NB4 (cell line): Measurements from ENCODE around the gene ZNF805.
A peak's percentile ranks its signal among the peaks of the same experiment; 100 is the strongest.

Experiments
- DNase-seq: peaks from one replicate; pipeline ENCODE4 v3.0.0; 2010; ENCODE audit warnings: low read depth
- H3K4me3 ChIP-seq: one replicate; pipeline ENCODE4 v1.5.1; 2011; ENCODE audit warnings: mild to moderate bottlenecking, low read depth, low read length, moderate library complexity
- MYC ChIP-seq: IDR thresholded peaks from 2 replicates; pipeline ENCODE4 v1.6.1; 2011; ENCODE audit warnings: low read depth, low read length
- POLR2A ChIP-seq: IDR thresholded peaks from 2 replicates; pipeline ENCODE4 v1.6.1; 2011; ENCODE audit warnings: mild to moderate bottlenecking; ENCODE audit not compliant: insufficient read length; ENCODE audit errors: extremely low read depth
- TF ChIP-seq, protein P1 (sequence below): IDR thresholded peaks from 2 replicates; pipeline ENCODE4 v1.6.1; 2011; ENCODE audit warnings: low read depth, low read length
- TF ChIP-seq, protein P2 (sequence below): IDR thresholded peaks from one replicate; pipeline ENCODE4 v1.5.1; 2012; ENCODE audit warnings: low read depth, low read length

ZNF805 gene

DNA sequence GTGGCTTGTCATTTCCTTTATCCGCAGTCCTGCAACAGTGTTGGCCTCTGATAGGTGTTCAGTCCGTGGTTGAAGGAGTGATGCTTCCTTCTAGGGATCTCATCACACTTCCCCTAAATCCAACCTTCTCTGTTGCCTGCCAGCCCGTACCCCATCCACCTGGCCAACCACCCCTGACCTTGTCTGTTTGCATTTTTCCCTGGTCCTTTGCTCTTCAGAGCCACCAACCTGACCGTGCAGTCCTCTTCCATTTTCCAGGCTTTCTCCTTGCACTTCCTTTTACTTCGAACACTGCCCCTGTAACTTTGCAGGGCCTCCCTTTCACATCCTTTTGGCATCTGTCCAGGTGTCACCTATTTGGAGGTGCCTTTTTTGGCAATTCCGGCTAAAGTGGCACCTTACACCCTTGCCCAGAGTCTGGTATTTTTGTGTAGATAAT is 40.5 kb downstream of the ZNF805 start:
- TF ChIP-seq, protein P1, sequence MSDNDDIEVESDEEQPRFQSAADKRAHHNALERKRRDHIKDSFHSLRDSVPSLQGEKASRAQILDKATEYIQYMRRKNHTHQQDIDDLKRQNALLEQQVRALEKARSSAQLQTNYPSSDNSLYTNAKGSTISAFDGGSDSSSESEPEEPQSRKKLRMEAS = no peak
- TF ChIP-seq MYC (no peak), POLR2A (no peak)
- TF ChIP-seq, protein P2, sequence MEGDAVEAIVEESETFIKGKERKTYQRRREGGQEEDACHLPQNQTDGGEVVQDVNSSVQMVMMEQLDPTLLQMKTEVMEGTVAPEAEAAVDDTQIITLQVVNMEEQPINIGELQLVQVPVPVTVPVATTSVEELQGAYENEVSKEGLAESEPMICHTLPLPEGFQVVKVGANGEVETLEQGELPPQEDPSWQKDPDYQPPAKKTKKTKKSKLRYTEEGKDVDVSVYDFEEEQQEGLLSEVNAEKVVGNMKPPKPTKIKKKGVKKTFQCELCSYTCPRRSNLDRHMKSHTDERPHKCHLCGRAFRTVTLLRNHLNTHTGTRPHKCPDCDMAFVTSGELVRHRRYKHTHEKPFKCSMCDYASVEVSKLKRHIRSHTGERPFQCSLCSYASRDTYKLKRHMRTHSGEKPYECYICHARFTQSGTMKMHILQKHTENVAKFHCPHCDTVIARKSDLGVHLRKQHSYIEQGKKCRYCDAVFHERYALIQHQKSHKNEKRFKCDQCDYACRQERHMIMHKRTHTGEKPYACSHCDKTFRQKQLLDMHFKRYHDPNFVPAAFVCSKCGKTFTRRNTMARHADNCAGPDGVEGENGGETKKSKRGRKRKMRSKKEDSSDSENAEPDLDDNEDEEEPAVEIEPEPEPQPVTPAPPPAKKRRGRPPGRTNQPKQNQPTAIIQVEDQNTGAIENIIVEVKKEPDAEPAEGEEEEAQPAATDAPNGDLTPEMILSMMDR = no peak
- DNase-seq = peak; percentile 34
- H3K4me3 ChIP-seq = peak overlapping the region; percentile 87

DNA sequence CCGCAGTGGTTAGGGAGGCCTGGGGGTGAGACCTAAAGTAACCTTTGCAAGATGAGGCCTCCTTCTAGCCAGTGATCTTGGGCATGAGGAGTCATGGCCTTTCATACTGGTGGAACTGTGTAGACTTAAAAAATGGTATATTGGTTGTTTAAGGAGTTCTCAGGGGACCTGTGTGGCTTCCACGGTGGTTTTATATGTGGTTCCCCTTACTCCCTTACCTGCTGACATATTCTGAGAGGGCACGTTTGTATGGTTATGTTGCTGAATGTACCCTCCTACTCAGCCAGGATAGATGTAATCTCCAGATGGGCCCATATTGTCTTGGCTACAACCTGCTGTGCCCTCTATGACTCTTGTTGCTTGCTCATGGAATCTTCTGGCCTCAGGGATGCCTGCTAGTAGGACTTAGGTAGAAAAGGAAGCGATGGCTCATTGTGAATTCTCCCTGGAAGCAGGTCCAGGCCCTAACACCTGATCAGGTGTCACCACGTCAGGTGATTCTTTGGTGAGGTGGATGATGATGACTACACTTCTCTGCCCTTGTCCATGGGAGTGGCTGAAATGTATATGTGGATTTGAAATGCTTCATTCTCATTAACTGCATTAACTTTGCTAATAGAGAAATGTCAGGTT is 41.7 kb downstream of the ZNF805 start:
- DNase-seq = no peak
- peak overlapping the region; percentile 87 for H3K4me3 ChIP-seq
- TF ChIP-seq, protein P1 = no peak
- TF ChIP-seq, protein P2 = no peak
- TF ChIP-seq MYC (no peak), POLR2A (no peak)

DNA sequence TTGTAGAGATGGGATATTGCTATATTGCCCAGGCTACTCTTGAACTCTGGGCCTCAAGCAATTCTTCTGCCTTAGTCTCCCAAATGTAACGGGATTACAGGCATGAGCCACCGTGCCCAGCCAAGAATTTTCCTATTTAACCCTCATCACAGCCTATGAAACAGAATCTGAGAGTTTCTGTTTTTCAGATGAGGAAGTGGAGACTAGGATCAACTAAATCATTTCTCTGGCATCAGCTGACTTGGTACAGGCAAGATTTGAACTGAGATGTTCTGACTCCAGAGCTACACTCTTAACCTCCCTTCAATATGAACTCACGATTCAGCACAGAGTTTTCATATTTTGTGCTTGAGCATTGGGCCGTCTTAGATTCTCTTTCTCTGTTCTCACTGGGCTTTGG is 47.9 kb downstream of the ZNF805 start:
- TF ChIP-seq POLR2A (no peak), MYC (no peak)
- TF ChIP-seq, protein P2 = no peak
- TF ChIP-seq, protein P1 = no peak
- DNase-seq = no peak
- no peak overlapping the region for H3K4me3 ChIP-seq

DNA sequence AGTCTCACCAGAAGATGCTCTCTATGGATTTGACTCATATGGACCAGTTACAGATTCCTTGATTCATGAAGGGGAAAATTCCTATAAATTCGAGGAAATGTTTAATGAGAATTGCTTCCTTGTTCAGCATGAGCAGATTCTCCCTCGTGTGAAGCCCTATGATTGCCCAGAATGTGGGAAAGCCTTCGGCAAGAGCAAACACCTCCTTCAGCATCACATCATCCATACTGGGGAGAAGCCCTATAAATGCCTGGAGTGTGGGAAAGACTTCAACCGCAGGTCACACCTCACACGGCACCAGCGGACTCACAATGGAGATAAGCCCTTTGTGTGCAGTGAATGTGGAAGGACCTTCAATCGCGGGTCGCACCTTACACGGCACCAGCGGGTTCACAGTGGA is 50.5 kb downstream of the ZNF805 start:
- no peak for DNase-seq
- no peak for TF ChIP-seq MYC
- TF ChIP-seq, protein P2 = no peak

DNA sequence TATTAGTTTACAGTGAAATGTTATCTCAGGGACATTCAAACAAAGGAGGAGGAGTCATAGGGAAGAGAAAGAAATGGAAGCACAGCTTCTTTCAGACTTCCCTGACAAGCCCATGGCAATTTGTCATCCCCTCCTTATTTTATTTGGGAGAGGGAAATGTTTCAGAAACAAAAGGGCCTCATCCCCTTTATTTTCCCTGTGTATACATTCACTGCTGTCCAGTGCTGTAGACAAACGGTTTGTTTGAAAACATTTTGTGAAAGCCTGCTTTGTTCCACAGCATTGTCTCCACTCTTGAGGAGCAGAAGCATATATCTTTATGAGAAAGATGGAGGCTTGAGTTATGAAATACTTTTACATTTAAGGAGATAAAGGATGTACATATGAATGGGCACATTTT is 52.1 kb downstream of the ZNF805 start:
- TF ChIP-seq, protein P2 = no peak
- TF ChIP-seq, protein P1 = no peak
- TF ChIP-seq POLR2A (no peak), MYC (no peak)

More for the DNA sequence above, 50.5 kb downstream of the ZNF805 start:
- H3K4me3 ChIP-seq = no peak overlapping the region

DNA sequence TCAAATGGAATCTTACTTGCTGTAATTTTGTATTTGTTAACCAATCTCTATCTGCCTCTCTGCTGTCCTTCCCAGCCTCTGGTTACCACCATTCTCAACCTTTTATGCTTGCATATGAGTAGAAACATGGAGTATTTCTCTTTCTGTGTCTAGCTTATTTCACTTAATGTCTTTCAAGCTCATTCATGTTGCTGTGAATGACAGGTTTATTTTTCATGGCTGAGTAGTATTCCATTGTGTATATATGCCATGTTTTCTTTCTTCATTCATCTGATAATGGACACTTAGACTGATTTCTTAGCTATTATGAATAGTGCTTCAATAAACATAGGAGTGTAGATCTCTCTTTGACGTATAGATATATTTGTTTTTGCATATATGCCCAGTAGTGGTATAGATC is 53.3 kb downstream of the ZNF805 start:
- TF ChIP-seq, protein P1 = no peak
- TF ChIP-seq, protein P2 = no peak
- TF ChIP-seq MYC = no peak
- TF ChIP-seq POLR2A = no peak

More for the DNA sequence above, 52.1 kb downstream of the ZNF805 start:
- DNase-seq = no peak
- no peak overlapping the region for H3K4me3 ChIP-seq

More for the DNA sequence above, 53.3 kb downstream of the ZNF805 start:
- DNase-seq = no peak
- no peak overlapping the region for H3K4me3 ChIP-seq
